ENCODE measurements around the gene SGSH.

GRCh38 chr17:80220736-80221215 lies 643 bp upstream of the SGSH start:
- TF ChIP-seq, protein P1, sequence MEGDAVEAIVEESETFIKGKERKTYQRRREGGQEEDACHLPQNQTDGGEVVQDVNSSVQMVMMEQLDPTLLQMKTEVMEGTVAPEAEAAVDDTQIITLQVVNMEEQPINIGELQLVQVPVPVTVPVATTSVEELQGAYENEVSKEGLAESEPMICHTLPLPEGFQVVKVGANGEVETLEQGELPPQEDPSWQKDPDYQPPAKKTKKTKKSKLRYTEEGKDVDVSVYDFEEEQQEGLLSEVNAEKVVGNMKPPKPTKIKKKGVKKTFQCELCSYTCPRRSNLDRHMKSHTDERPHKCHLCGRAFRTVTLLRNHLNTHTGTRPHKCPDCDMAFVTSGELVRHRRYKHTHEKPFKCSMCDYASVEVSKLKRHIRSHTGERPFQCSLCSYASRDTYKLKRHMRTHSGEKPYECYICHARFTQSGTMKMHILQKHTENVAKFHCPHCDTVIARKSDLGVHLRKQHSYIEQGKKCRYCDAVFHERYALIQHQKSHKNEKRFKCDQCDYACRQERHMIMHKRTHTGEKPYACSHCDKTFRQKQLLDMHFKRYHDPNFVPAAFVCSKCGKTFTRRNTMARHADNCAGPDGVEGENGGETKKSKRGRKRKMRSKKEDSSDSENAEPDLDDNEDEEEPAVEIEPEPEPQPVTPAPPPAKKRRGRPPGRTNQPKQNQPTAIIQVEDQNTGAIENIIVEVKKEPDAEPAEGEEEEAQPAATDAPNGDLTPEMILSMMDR (IDR thresholded peaks at IDR 0.05) = no peak
- no peak for TF ChIP-seq POLR2A (IDR thresholded peaks at IDR 0.05)
- peak in 1 of 2 donors; percentile 6 for TF ChIP-seq EP300 (IDR thresholded peaks at IDR 0.05)

All from tibial nerve (tissue), 4 donors.